Measurements from ENCODE around the gene OR52N4. TPM values are rescaled to one million over a fixed set of nuclear protein-coding genes. Genes with fewer than 3 reads are reported as not detected.

The OR52N4 gene
- total and polyA plus RNA-seq, 2 experiments from 2014 or later: not detected

GRCh38 chr11:5722622-5723021 is 31.4 kb upstream of the OR52N4 start:
- Histone ChIP-seq H3K36me3 (no peaks in the 10 kb centered on the region), H3K4me1 (ENCODE audit: low read depth) (no peaks in the 10 kb centered on the region), H3K4me3 (no peak overlapping the region), H3K27me3 (no peaks in the 10 kb centered on the region), H3K9me3 (ENCODE audit: low read depth) (no peaks in the 10 kb centered on the region), H3K27ac (no peak overlapping the region)
- DNase-seq (ENCODE audit: low read depth in 1 of 2, low spot score in 1 of 2): no peak
- no peak for TF ChIP-seq CTCF (IDR thresholded peaks at IDR 0.05; ENCODE audit: low read depth, low read length)

GRCh38 chr11:5726351-5726750 is 27.7 kb upstream of the OR52N4 start:
- no peaks in the 10 kb centered on the region for H3K36me3 ChIP-seq
- no peak for DNase-seq (ENCODE audit: low read depth in 1 of 2, low spot score in 1 of 2)
- TF ChIP-seq CTCF (IDR thresholded peaks at IDR 0.05; ENCODE audit: low read depth, low read length): no peak
- H3K4me1 ChIP-seq (ENCODE audit: low read depth): no peaks in the 10 kb centered on the region
- no peaks in the 10 kb centered on the region for H3K9me3 ChIP-seq (ENCODE audit: low read depth)
- no peaks in the 10 kb centered on the region for H3K27me3 ChIP-seq
- no peak overlapping the region for H3K27ac ChIP-seq
- no peak overlapping the region for H3K4me3 ChIP-seq

- H3K27ac ChIP-seq: no peak overlapping the region
- H3K27me3 ChIP-seq: no peaks in the 10 kb centered on the region
- DNase-seq (ENCODE audit: low read depth in 1 of 2, low spot score in 1 of 2): no peak
Measured at GRCh38 chr11:5727691-5728090, 26.4 kb upstream of the OR52N4 start.

GRCh38 chr11:5736396-5736795 is 17.6 kb upstream of the OR52N4 start, which contains the start of gene OR56B1:
OR56B1 (plus strand) TSS chr11:5736448; CDS start chr11:5736517, 69 bp downstream.
- H3K4me1 ChIP-seq (ENCODE audit: low read depth): no peaks in the 10 kb centered on the region
- no peak within 1 kb of the TSS for H3K4me3 ChIP-seq
- H3K27ac ChIP-seq: no peak within 1 kb of the TSS
- H3K27me3 ChIP-seq: peaks cover 5% of the 10 kb centered on the region
- TF ChIP-seq CTCF (IDR thresholded peaks at IDR 0.05; ENCODE audit: low read depth, low read length): no peak
- no peak for DNase-seq (ENCODE audit: low read depth in 1 of 2, low spot score in 1 of 2)
- no peaks in the 10 kb centered on the region for H3K36me3 ChIP-seq
- H3K9me3 ChIP-seq (ENCODE audit: low read depth): no peaks in the 10 kb centered on the region

More at GRCh38 chr11:5727691-5728090, 26.4 kb upstream of the OR52N4 start:
- Histone ChIP-seq H3K4me3 (no peak overlapping the region), H3K36me3 (no peaks in the 10 kb centered on the region), H3K4me1 (ENCODE audit: low read depth) (no peaks in the 10 kb centered on the region), H3K9me3 (ENCODE audit: low read depth) (no peaks in the 10 kb centered on the region)
- no peak for TF ChIP-seq CTCF (IDR thresholded peaks at IDR 0.05; ENCODE audit: low read depth, low read length)

GRCh38 chr11:5737091-5737490 is 17.0 kb upstream of the OR52N4 start:
- no peak overlapping the region for H3K27ac ChIP-seq

More at GRCh38 chr11:5737091-5737490, 17.0 kb upstream of the OR52N4 start:
- H3K27me3 ChIP-seq: peaks cover 5% of the 10 kb centered on the region
- H3K36me3 ChIP-seq: no peaks in the 10 kb centered on the region
- no peak for TF ChIP-seq CTCF (IDR thresholded peaks at IDR 0.05; ENCODE audit: low read depth, low read length)
- H3K4me3 ChIP-seq: no peak overlapping the region
- DNase-seq (ENCODE audit: low read depth in 1 of 2, low spot score in 1 of 2): peak in 1 of 2 donors; percentile 40
- H3K4me1 ChIP-seq (ENCODE audit: low read depth): no peaks in the 10 kb centered on the region
- no peaks in the 10 kb centered on the region for H3K9me3 ChIP-seq (ENCODE audit: low read depth)

Measured in cardiac muscle cell (in vitro differentiated cells and primary cell).